ENCODE data around the gene CCDC159.

DNA sequence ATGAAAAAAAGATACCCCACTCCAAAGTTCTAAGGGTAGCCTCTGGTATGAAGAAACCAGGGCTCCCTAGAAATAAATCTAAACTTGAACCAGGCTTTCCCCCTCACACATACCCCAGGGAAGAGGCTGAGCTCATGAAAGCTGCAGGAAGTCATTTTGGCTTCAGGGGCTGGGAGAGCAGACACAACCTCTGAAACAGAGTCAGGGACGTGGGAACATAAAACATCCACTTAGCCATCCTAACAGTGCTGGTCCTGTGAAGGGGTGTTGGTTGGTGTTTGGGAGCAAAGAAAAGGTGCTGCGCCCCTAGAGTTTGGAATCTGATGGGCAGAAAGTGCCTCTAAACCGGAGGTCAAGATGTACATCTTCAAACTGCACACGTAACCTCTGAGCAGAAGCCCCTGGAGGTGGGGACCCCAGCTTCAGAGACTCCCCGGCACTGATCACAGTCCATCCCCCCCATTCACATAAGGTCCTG lies 22.7 kb upstream of the CCDC159 start:
- TF ChIP-seq, protein P1, sequence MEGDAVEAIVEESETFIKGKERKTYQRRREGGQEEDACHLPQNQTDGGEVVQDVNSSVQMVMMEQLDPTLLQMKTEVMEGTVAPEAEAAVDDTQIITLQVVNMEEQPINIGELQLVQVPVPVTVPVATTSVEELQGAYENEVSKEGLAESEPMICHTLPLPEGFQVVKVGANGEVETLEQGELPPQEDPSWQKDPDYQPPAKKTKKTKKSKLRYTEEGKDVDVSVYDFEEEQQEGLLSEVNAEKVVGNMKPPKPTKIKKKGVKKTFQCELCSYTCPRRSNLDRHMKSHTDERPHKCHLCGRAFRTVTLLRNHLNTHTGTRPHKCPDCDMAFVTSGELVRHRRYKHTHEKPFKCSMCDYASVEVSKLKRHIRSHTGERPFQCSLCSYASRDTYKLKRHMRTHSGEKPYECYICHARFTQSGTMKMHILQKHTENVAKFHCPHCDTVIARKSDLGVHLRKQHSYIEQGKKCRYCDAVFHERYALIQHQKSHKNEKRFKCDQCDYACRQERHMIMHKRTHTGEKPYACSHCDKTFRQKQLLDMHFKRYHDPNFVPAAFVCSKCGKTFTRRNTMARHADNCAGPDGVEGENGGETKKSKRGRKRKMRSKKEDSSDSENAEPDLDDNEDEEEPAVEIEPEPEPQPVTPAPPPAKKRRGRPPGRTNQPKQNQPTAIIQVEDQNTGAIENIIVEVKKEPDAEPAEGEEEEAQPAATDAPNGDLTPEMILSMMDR (IDR thresholded peaks at IDR 0.05) = no peak
- TF ChIP-seq USF2 (IDR thresholded peaks at IDR 0.05; ENCODE audit: borderline replicate concordance, low read depth, low read length) (no peak), RCOR1 (IDR thresholded peaks at IDR 0.05; ENCODE audit: low read length) (no peak)
